IMR-90 (cell line): ENCODE results near the gene ARHGEF10L.

Source experiments
- CHD1 ChIP-seq: IDR thresholded peaks from 2 replicates; pipeline ENCODE4 v1.6.1; 2012; ENCODE audit warnings: low read depth, low read length, improper control_type of control experiment
- CTCF ChIP-seq: conservative IDR thresholded peaks from 2 replicates; pipeline ENCODE4 v1.5.1; 2012; ENCODE audit warnings: mild to moderate bottlenecking, low read depth, low read length, improper control_type of control experiment
- MAFK ChIP-seq: IDR thresholded peaks from 2 replicates; pipeline ENCODE4 v1.6.1; 2012; ENCODE audit warnings: low read depth, low read length, improper control_type of control experiment
- MAZ ChIP-seq: IDR thresholded peaks from 2 replicates; pipeline ENCODE4 v1.6.1; 2012; ENCODE audit warnings: low read depth, mild to moderate bottlenecking, low read length, improper control_type of control experiment, moderate library complexity, borderline replicate concordance
- NFE2L2 ChIP-seq: fragments of 150-350 bp; IDR thresholded peaks from 2 replicates; pipeline ENCODE4 v1.6.1; 2016; ENCODE audit warnings: low read depth, mild to moderate bottlenecking, low read length
- POLR2A ChIP-seq: IDR thresholded peaks from 2 replicates; pipeline ENCODE4 v1.6.1; 2012; ENCODE audit warnings: mild to moderate bottlenecking, low read depth, low read length
- RAD21 ChIP-seq: IDR thresholded peaks from 2 replicates; pipeline ENCODE4 v1.6.1; 2012; ENCODE audit warnings: low read length, improper control_type of control experiment
- RCOR1 ChIP-seq: IDR thresholded peaks from 2 replicates; pipeline ENCODE4 v1.6.1; 2012; ENCODE audit warnings: mild to moderate bottlenecking, low read length, improper control_type of control experiment; ENCODE audit not compliant: insufficient replicate concordance
- RFX5 ChIP-seq: IDR thresholded peaks from 2 replicates; pipeline ENCODE4 v1.8.0; 2012; ENCODE audit warnings: low read depth, mild to moderate bottlenecking, low read length, moderate library complexity
- TF ChIP-seq, protein P1 (sequence below): fragments of 150-350 bp; IDR thresholded peaks from 2 replicates; pipeline ENCODE4 v1.6.1; 2016; ENCODE audit warnings: low read depth, mild to moderate bottlenecking, low read length, moderate library complexity, borderline replicate concordance

DNA sequence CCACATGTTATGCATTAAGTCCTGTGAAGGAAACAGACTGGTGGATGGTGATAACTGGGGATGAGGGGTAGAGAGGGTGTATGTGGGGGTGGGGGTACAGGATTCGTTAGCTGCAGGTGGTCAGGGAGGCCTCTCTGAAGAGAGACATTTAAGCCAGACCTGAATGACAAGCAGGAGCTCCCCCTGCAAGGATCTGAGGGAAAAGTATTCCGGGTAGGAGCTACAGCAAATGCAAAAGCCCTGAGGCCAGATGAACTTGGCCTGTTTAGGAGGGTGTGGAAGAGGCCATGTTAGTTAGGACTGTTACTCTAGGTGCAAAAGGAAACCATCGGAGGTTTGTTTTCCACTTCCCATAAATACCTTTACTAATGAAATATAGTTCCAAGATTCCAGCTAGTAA, 9.9 kb downstream of the ARHGEF10L start:
- TF ChIP-seq RFX5 (no peak), CTCF (no peak), POLR2A (no peak), RAD21 (no peak), RCOR1 (no peak), NFE2L2 (no peak), MAFK (no peak), CHD1 (no peak), MAZ (no peak)
- TF ChIP-seq, protein P1, sequence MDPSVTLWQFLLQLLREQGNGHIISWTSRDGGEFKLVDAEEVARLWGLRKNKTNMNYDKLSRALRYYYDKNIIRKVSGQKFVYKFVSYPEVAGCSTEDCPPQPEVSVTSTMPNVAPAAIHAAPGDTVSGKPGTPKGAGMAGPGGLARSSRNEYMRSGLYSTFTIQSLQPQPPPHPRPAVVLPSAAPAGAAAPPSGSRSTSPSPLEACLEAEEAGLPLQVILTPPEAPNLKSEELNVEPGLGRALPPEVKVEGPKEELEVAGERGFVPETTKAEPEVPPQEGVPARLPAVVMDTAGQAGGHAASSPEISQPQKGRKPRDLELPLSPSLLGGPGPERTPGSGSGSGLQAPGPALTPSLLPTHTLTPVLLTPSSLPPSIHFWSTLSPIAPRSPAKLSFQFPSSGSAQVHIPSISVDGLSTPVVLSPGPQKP, result no peak
